Fibroblast of villous mesenchyme (primary cell): ENCODE measurements around the gene RNF44. TPM values are rescaled to one million over a fixed set of nuclear protein-coding genes. Genes with fewer than 3 reads are reported as not detected.

Experiments
- DNase-seq: peaks from one replicate; pipeline ENCODE4 v3.0.0-alpha.2; 2010; ENCODE audit warnings: low read depth
- H3K4me3 ChIP-seq: 2 replicates; pipeline ENCODE4 v1.5.1; 2011; ENCODE audit warnings: low read depth, mild to moderate bottlenecking, low read length
- CTCF ChIP-seq: IDR thresholded peaks from 2 replicates; pipeline ENCODE4 v1.5.1; 2012; ENCODE audit warnings: low read depth, mild to moderate bottlenecking, low read length; ENCODE audit not compliant: insufficient read depth
- total RNA-seq: library from RNA; depleted of rRNA; stranded (reverse); fragments of >200 nt; gene quantifications from 2 replicates; pipeline ENCODE4 v1.2.3, GENCODE V29; 2012

Gene RNF44
- total RNA-seq, 1 donor: 4.3 TPM

- no peak overlapping the region for H3K4me3 ChIP-seq
- TF ChIP-seq CTCF: no peak
- no peak for DNase-seq
These were observed 23.4 kb downstream of the RNF44 start for GRCh38 chr5:176513788-176514187.

DNA sequence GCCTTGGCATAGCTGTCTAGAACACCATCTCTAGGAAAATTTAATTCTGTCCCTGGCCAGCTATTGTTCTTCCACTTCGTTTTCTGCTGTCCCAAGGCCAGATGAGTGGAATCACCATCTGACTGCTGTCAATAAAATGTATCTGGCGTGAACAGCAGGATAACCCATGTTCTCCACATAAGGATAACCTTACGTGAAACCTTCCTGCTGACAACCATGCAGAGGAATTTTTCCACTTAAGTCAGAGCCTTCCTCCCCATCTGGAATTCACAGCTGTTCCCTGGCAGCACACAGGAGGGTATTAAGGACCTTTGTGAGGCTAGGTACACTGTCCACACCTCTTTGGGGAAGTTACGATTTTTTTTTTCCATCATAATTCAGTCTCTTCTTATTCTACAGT lies 28.6 kb downstream of the RNF44 start:
- TF ChIP-seq CTCF: no peak
- DNase-seq: no peak

GRCh38 chr5:176507911-176508310 lies 29.3 kb downstream of the RNF44 start:
- H3K4me3 ChIP-seq: no peak overlapping the region
- no peak for DNase-seq
- no peak for TF ChIP-seq CTCF

More for the DNA sequence above, 28.6 kb downstream of the RNF44 start:
- H3K4me3 ChIP-seq: no peak overlapping the region

DNA sequence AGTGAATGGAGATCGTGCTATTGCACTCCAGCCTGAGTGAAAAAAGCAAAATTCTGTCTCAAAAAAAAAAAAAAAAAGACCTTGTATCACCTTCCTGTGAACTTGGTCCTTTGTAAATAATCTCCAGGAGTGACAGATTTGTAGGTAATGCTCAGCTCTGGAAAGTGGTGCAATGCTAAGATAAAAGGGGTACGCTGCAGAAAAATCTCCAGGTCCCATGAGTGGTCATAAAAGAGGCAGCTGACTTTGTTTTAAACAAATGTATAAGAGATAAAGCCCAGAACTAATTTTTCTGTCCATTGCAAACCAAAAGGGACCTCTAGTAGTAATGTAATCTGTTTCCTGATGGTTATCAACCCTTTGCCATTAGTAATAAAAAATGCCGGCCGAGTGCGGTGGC lies 33.7 kb downstream of the RNF44 start:
- H3K4me3 ChIP-seq: no peak overlapping the region
- no peak for TF ChIP-seq CTCF
- peak; percentile 37 for DNase-seq

DNA sequence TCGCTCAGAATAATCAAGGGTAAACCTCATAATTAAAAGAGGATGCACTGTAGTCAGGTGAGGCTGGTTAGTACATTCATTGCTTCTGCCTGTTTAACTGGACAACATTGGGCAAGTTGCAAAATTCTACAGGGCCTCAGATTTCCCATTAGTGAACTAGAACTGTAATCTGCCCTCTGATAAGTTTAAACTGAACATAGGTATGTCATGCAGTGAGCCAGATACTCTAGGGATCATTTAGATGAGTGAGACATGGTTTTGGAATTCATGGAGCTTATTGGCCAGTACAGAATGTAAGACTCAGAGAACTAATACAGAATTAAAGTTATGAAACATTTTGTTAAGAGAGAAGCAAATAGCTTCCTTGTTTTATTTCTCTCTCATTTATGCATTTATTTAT lies 35.9 kb downstream of the RNF44 start:
- no peak for TF ChIP-seq CTCF
- H3K4me3 ChIP-seq: no peak overlapping the region
- DNase-seq: peak; percentile 55

GRCh38 chr5:176500511-176500910 lies 36.7 kb downstream of the RNF44 start:
- no peak for TF ChIP-seq CTCF
- DNase-seq: no peak
- no peak overlapping the region for H3K4me3 ChIP-seq

- TF ChIP-seq CTCF: no peak
- no peak for DNase-seq
- H3K4me3 ChIP-seq: no peak overlapping the region
These were observed 37.9 kb downstream of the RNF44 start for GRCh38 chr5:176499273-176499672.
